Vagina (tissue), 2 donors: Measurements from ENCODE around the gene KLHL29.

ENCODE experiments used
- CTCF ChIP-seq, 3 experiments: fragments of 450-650 bp in 2 of 3; fragments of 200-600 bp in 1 of 3; sonication (generic) in 1 of 3; IDR thresholded peaks; one replicate each; pipeline ENCODE4 v1.5.1; 2017 to 2019; ENCODE audit warnings: antibody characterized with exemption in 3 of 3, mild to moderate bottlenecking in 2 of 3, moderate library complexity in 2 of 3
- POLR2A ChIP-seq, 2 donors: fragments of 450-650 bp; IDR thresholded peaks; one replicate each; pipeline ENCODE4 v1.6.1; 2017; ENCODE audit warnings: antibody characterized with exemption in 2 of 2, mild to moderate bottlenecking in 2 of 2, moderate library complexity in 2 of 2
- POLR2AphosphoS5 ChIP-seq, 2 donors: sonication (generic); formaldehyde crosslinking; IDR thresholded peaks; one replicate each; pipeline ENCODE4 v1.9.0; 2017; ENCODE audit warnings: antibody characterized with exemption in 2 of 2, mild to moderate bottlenecking in 2 of 2, low read depth in 1 of 2; ENCODE audit not compliant: insufficient read depth in 1 of 2

GRCh38 chr2:23617167-23617810 lies 232.3 kb downstream of the KLHL29 start:
- TF ChIP-seq CTCF (IDR thresholded peaks at IDR 0.05) (peak in 1 of 3 experiments; percentile 49), POLR2AphosphoS5 (IDR thresholded peaks at IDR 0.05; ENCODE audit: insufficient read depth in 1 of 2, low read depth in 1 of 2) (no peak), POLR2A (IDR thresholded peaks at IDR 0.05) (no peak)
